PC-3 (cell line): ENCODE results near the gene CCL21.

ENCODE experiments used
- EZH2 ChIP-seq: fragments of 300-600 bp; sonication (generic); IDR thresholded peaks from one replicate; pipeline ENCODE4 v1.6.1; 2017; ENCODE audit warnings: antibody characterized with exemption, mild to moderate bottlenecking, low read length; ENCODE audit not compliant: unreplicated experiment
- EZH2phosphoT487 ChIP-seq: fragments of 300-600 bp; sonication (generic); IDR thresholded peaks from 2 replicates; pipeline ENCODE4 v1.6.1; 2018; ENCODE audit warnings: mild to moderate bottlenecking, antibody characterized with exemption, low read length, borderline replicate concordance
- TF ChIP-seq, protein P1 (sequence below): fragments of 300-600 bp; sonication (generic); conservative IDR thresholded peaks from 2 replicates; pipeline ENCODE4 v1.5.1; 2017; ENCODE audit warnings: antibody characterized with exemption, low read depth, mild to moderate bottlenecking, low read length

DNA sequence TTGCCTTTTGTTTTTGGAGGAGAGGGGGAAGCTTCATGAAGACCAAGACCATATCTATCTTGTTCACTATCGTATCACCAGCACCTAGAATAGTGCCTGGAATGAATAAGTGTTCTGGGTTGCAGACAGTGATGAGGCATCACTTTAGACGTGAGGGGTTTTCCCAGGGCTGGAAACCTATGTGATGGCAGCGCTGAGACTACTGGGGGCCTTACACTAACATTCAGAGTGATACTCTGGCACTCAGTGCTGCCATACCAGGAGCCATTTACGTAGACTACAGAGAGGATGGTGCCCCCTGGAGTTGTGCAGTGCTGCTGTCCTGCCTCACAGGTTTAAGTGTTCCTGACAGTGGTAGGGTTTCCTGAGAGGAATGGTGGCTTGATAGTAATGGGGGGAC is 25.8 kb downstream of the CCL21 start:
- no peak for TF ChIP-seq EZH2phosphoT487
- TF ChIP-seq, protein P1, sequence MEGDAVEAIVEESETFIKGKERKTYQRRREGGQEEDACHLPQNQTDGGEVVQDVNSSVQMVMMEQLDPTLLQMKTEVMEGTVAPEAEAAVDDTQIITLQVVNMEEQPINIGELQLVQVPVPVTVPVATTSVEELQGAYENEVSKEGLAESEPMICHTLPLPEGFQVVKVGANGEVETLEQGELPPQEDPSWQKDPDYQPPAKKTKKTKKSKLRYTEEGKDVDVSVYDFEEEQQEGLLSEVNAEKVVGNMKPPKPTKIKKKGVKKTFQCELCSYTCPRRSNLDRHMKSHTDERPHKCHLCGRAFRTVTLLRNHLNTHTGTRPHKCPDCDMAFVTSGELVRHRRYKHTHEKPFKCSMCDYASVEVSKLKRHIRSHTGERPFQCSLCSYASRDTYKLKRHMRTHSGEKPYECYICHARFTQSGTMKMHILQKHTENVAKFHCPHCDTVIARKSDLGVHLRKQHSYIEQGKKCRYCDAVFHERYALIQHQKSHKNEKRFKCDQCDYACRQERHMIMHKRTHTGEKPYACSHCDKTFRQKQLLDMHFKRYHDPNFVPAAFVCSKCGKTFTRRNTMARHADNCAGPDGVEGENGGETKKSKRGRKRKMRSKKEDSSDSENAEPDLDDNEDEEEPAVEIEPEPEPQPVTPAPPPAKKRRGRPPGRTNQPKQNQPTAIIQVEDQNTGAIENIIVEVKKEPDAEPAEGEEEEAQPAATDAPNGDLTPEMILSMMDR, result no peak
- no peak for TF ChIP-seq EZH2
